GM21723 (cell line): ENCODE results near the gene SHOC2.
"Not testable (repeated sequence)": the region's sequence is repeated elsewhere in the genome, so short reads cannot be mapped to it uniquely, and the experiment has no call there.

ENCODE experiments used
- ATAC-seq: cut with Tn5 transposase; IDR thresholded peaks from one replicate; pipeline ENCODE4 v1.9.1; 2021; ENCODE audit warnings: mild to moderate bottlenecking, moderate library complexity; ENCODE audit not compliant: unreplicated experiment

Gene SHOC2

DNA sequence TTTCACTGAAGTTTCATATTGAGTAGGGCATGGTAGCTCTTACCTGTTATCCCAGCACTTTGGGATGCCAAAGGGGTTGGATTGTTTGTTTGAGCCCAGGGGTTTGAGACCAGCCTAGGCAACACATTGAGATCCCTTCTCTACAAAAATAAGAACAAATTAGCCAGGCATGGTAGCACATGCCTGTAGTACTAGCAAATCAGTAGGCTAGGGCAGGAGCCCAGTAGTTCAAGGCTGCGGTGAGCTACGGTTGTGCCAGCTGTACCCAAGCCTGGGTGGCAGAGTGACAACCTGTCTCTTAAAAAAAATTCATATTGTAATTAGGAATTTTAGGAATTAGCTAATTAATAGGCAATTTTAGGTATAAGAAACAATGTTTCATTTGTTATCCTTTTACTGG lies 18.4 kb upstream of the SHOC2 start:
- no peak for ATAC-seq

DNA sequence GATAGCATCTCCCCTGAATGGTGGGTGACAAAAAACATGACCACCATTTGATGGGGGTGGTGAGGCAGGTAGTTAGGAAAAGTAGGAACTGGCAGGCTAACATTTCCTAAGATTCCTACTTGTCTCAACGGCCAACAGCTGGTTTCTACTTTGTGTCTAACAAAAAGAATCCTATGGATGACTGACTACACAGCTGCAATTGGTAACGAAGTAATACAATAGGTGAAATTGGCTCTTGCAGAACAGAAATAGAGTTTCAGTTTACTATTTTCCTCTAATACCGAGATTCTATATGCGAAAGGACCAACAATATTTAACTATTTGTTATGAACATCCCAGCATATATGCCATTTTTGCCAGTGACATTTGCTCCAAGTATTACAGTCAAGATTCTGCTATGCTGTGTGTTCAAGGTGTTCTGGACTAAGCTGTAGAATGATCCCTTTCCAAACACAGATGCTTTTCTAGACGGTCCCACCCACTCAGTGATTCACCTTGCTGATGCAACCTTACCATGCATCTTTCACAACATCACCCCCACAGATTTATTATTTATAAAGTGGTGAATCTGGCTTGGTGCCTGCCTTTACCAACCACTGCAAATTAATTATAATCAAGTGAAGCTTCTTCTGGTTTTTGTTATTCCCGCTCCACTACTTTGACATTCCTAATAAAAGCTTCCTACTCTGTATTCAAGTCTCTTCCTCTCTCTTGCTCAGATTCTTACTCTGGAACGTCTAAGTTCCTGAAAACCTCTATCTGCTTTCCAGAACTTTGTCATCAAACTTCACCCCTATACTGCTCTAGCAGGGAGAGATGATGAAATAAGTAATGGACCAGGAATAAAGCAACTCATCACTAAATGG lies 17.2 kb upstream of the SHOC2 start:
- ATAC-seq, result no peak

- ATAC-seq, result no peak
These were observed 15.8 kb upstream of the SHOC2 start for GRCh38 chr10:110903280-110904278.

DNA sequence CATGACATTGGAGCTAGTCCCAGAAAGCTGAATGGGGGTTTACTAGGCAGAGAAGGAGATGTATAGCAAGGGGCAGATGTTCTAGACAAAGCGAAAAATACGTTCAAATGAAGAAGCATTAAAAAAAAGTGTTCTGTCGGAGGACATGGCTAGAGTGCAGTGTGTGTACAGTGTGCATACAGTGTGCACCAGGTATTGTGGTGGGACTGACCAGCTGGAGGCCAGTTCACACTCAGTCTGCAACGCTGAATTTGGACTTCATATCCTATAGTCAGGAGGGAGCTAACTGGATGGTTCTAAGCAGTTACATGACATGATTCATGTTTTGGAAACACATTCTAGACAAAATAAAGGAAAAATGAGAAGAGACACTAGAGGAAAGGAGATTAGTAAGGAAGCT lies 9.3 kb upstream of the SHOC2 start:
- ATAC-seq, result no peak

GRCh38 chr10:110912374-110912773 lies 7.0 kb upstream of the SHOC2 start:
- ATAC-seq, result no peak

DNA sequence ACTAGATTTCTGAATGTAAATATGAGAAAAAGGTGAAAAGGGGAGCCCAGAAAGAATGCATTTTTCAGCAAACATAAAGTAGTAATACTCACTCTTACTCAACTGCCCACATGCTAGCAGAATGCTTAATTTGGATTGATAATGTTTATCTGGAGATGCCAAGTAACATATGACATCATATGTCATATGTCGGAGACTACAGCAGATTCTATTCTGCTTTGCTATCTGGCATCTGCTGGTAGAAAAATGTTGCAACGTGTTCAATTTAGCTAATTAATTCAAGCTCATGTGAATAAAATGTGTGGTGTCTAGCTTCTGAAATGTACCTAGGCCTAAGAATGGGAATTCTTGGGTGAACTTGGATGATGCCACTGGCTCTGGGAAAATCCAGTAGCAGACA lies 5.0 kb upstream of the SHOC2 start:
- no peak for ATAC-seq

DNA sequence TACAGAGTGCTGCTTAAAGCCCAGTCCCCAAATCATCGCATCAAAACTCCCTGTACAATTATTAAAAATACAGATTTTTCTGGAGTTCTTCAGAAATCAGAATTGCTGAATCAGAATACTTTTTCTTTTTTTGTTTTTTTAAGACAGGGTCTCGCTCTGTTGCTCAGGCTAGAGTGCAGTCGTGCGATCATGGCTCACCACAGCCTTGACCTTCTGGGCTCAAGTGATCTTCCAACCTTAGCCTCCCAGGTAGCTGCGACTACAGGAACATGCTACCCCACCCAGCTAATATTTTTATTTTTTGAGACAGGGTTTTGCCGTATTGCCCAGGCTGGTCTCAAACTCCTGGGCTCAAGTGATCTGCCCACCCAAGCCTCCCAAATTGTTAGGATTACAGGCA lies 4.4 kb upstream of the SHOC2 start:
- ATAC-seq, result no peak

DNA sequence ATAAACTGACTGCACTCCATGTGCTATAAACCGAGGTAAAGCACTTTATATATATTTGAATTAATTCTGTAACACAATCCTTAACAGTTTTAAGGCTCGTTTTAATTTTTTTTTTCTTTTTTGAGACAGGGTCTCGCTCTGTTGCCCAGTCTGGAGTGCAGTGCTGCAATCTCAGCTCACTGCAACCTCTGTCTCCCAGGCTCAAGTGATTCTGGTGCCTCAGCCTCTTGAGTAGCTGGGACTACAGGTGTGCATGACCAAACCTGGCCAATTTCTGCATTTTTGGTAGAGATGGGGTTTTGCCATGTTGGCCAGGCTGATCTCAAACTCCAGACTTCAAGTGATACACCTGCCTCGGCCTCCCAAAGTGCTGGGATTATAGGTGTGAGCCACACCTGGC lies 3.8 kb upstream of the SHOC2 start:
- ATAC-seq, result not testable (repeated sequence)

- no peak for ATAC-seq
These were observed 2.7 kb upstream of the SHOC2 start for GRCh38 chr10:110916554-110917346.

- no peak for ATAC-seq
These were observed 1.1 kb upstream of the SHOC2 start for GRCh38 chr10:110918269-110918642.

GRCh38 chr10:110918643-110919348 lies 608 bp upstream of the SHOC2 start, which contains the start of gene BBIP1:
BBIP1 (minus strand) TSS chr10:110919180; CDS start chr10:110918157, 1,023 bp downstream.
- ATAC-seq, result peak; percentile 82

DNA sequence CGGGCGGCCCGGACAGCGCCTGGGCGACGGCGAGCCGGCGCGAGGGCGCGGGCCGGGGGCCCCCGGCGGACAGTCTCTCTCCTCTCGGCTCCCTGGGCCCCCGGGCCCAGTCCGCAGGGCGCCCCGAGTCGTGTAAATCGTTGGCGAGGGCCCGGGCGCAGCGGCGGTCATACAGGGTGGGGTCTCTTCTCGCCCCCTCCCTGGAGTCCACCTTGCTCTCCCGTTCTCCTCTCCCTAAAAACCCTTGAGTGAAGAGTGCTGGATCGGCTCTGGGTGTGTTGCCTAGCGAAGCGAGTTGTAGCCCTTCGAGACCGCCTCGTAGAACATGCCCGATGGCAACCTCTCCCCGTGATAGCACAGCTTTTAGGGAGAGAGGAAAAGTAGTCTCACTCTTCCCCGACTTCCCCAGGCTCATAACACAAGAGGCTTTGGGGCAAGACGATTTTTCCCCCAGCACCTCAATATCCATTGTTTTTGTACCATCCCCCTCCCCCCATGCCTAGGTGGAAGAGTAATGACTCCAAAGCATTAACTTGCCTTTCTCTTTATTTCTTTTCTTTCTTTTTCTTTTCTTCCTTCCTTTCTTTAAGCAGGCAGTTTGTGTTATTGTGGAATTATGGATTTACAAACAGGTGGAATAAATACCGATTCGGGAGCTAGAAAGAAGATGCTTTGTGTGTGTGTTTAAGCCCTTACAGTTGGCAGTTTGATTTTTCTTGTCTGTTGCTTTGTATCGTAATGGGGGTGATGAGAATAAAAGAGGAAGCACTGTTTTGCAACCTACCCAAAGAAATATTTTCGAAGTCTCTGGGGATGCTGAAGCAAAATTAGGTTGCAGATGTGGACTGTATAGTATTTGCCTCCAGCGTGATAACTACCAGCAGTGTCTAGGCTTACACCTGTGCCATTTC lies 822 bp downstream of the SHOC2 start:
- ATAC-seq, result peak; percentile 28

DNA sequence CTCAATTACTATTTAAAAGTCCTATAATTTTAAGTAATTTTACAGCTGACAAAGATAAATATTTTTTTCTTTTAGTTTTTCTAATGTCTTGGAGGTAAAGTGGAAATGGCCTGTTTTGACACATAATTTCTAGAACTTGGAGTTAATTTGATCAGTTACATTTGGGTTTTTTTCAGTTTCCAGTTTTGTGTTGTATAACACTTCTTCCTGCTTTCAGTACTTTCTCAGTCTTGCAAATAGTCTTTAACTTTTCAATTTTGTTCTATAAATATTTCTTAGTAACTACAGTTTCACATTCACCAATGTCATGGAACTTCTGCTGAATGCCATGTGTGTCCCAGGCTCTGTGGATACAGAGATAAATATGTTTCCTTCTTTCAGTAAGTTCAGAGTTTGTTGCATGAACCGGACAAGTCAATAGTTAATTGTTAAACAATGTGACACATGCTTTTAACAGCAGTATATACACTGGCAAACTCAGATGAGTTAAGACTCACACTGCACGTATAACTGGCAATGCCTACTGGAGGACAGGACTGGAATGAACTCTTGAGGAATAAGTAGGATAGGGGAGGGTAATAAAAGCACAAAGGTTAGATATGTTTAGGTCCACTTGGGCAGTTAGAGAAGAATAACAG lies 4.6 kb downstream of the SHOC2 start:
- ATAC-seq, result peak; percentile 15

- no peak for ATAC-seq
These were observed 8.1 kb downstream of the SHOC2 start for GRCh38 chr10:110927461-110927860.

- ATAC-seq, result no peak
These were observed 12.5 kb downstream of the SHOC2 start for GRCh38 chr10:110931769-110932381.

DNA sequence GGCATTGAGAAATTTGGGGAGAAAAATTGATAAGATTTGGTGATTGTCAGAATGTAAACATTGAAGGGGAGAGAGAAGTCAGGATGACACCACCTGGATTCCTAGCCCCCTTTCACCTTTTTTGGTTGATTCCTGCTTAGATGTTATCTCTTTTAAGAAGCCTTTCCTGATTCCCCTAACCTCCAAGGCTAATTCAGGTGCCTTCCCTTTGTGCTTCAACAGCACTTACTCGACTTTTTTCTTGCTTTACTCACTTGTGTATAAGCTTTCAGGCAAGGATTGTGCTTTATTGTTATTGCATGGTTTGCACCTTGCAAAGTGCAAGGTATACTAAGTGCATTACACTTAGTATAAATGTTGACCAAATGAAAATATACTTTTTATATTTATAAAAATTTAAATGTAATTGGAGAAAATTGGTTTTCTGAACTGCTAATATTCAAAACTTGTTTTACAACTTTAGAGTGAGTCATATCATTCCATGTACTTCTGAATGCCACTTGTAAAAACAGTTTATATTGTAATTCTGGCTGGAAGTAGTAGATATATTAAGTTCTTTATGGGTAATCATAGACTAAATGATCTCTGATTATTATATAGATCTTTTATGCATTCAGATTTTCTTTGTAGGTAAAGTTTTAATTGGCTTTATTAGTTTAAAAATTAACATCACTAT lies 13.2 kb downstream of the SHOC2 start:
- no peak for ATAC-seq

DNA sequence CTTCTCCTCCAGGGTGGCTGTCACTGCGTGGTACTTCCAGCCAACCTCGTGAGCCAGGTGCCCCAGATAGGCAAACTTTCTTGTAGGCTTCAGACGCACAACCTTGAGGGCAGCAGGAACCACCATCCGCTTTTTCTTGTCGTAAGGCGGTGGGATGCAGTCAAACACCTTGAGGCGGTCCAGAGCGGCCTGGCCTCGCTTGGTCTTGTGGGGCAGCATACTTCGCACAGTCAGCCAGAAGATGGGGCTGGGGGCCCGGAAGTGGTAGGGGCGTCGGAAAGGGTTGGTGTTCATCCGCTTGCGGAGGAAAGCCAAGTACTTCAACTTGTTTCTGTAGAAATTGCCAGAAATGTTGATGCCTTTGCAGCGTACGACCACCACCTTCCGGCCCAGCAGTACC lies 17.4 kb downstream of the SHOC2 start:
- no peak for ATAC-seq

- no peak for ATAC-seq
These were observed 20.0 kb downstream of the SHOC2 start for GRCh38 chr10:110939419-110939818.
